ENCODE measurements around the gene RFC2.

GRCh38 chr7:74252893-74253292, 1.3 kb downstream of the RFC2 start:
- TF ChIP-seq, protein P1, sequence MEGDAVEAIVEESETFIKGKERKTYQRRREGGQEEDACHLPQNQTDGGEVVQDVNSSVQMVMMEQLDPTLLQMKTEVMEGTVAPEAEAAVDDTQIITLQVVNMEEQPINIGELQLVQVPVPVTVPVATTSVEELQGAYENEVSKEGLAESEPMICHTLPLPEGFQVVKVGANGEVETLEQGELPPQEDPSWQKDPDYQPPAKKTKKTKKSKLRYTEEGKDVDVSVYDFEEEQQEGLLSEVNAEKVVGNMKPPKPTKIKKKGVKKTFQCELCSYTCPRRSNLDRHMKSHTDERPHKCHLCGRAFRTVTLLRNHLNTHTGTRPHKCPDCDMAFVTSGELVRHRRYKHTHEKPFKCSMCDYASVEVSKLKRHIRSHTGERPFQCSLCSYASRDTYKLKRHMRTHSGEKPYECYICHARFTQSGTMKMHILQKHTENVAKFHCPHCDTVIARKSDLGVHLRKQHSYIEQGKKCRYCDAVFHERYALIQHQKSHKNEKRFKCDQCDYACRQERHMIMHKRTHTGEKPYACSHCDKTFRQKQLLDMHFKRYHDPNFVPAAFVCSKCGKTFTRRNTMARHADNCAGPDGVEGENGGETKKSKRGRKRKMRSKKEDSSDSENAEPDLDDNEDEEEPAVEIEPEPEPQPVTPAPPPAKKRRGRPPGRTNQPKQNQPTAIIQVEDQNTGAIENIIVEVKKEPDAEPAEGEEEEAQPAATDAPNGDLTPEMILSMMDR (IDR thresholded peaks at IDR 0.05): no peak
- no peak for TF ChIP-seq POLR2A (IDR thresholded peaks at IDR 0.05)

Measured in vagina (tissue), 2 donors.